Ramos (cell line): ENCODE results near the gene CPB2.

Experiments
- in situ Hi-C: fragments of 300-500 bp; cut with MboI; formaldehyde crosslinking; loops from one replicate; pipeline ENCODE4 v1.14.3; 2022; ENCODE audit warnings: low sequenced_read_pairs; ENCODE audit not compliant: unreplicated experiment

Gene CPB2

DNA sequence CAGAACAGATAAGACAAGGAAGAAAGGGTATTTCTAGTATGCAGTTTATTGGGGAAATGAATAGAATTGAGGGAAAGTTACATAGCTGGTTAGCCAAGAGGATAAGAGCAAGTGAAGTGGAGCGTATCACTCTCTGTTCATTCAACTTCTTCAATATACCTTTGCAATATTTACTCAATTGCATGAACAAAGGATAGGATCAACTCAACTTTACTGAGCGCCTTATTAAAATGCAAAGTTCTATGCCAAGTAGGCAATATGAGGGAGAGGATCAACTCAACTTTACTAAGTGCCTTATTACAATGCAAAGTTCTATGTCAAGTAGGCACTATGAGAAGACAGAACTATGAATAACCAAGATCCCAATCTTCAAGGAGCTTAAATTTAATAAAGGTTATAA, 96.2 kb downstream of the CPB2 start:
- in situ Hi-C loops, result no loop called here

DNA sequence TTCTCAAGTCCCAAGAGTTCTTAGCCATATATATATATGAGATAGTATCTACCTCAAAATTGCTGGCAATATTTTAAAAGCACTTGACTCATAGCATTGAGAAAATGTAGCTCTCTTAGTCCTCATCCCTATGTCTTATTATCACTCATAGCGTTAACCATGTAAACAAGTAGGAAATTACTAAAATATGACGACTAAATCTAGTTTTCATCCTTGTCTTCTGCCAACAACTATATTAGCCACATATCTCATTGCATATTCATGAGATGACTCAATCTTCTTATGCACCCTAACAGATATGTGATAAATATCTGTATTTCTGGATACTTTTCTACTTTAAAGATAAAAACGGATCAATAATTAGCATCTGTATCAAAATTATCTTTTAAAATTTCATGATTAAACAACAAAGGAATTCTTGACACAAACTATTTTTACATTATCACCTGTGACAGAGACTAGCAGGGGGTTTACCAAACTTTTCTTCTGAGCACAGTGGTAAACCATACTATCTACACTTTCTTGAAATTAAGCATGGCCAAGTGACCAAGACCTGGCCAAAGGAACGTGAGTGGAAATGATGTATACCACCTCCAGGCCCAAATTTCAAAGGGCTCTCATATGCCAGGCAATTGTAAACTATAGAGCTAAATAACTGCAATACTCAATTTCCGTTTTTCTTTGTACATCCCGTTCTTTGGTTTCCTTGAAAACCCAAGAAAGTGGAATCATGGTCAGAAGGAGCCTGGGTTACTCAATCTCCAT, 98.0 kb downstream of the CPB2 start:
- in situ Hi-C loops, result no loop called here

- in situ Hi-C loops, result no loop called here
These were observed 100.3 kb downstream of the CPB2 start for GRCh38 chr13:46004491-46004890.
